GM21390 (cell line): ENCODE data around the gene P2RX5.

Experiments used
- ATAC-seq: cut with Tn5 transposase; IDR thresholded peaks from one replicate; pipeline ENCODE4 v1.9.1; 2021; ENCODE audit not compliant: unreplicated experiment

P2RX5 gene

GRCh38 chr17:3657874-3658783 lies 37.8 kb downstream of the P2RX5 start:
- ATAC-seq: no peak

- no peak for ATAC-seq
These were observed 38.4 kb downstream of the P2RX5 start for GRCh38 chr17:3657588-3657869.

- no peak for ATAC-seq
These were observed 39.0 kb downstream of the P2RX5 start for GRCh38 chr17:3656755-3657587.

- ATAC-seq: no peak
These were observed 39.6 kb downstream of the P2RX5 start for GRCh38 chr17:3656353-3656752.

- no peak for ATAC-seq
These were observed 40.2 kb downstream of the P2RX5 start for GRCh38 chr17:3655766-3656165.

GRCh38 chr17:3647769-3648555 lies 48.0 kb downstream of the P2RX5 start:
- no peak for ATAC-seq

- ATAC-seq: no peak
These were observed 48.7 kb downstream of the P2RX5 start for GRCh38 chr17:3647251-3647650.

GRCh38 chr17:3645310-3645709 lies 50.6 kb downstream of the P2RX5 start:
- no peak for ATAC-seq

GRCh38 chr17:3643889-3644349 lies 52.0 kb downstream of the P2RX5 start:
- ATAC-seq: no peak

- no peak for ATAC-seq
These were observed 54.1 kb downstream of the P2RX5 start for GRCh38 chr17:3641717-3642486.

- ATAC-seq: no peak
These were observed 54.9 kb downstream of the P2RX5 start for GRCh38 chr17:3641014-3641413.

- no peak for ATAC-seq
These were observed 55.9 kb downstream of the P2RX5 start for GRCh38 chr17:3639981-3640596.

GRCh38 chr17:3636908-3637373 lies 59.0 kb downstream of the P2RX5 start:
- peak; percentile 2 for ATAC-seq

- ATAC-seq: peak; percentile 92
These were observed 59.6 kb downstream of the P2RX5 start, which contains the start of the genes CTNS and SHPK for GRCh38 chr17:3636154-3636907. Gene CTNS, plus strand, starts transcription at chr17:3636760. Its CDS starts 3,447 bp downstream, at chr17:3640207. Gene SHPK, minus strand, starts transcription at chr17:3636250. Its CDS starts 31 bp downstream, at chr17:3636219.

- no peak for ATAC-seq
These were observed 60.3 kb downstream of the P2RX5 start for GRCh38 chr17:3635474-3636153.

GRCh38 chr17:3632287-3632686 lies 63.7 kb downstream of the P2RX5 start:
- no peak for ATAC-seq

GRCh38 chr17:3630781-3631180 lies 65.2 kb downstream of the P2RX5 start:
- ATAC-seq: no peak

GRCh38 chr17:3627769-3628167 lies 68.2 kb downstream of the P2RX5 start:
- no peak for ATAC-seq
